ENCODE measurements around the gene FGF21.

Gene FGF21

GRCh38 chr19:48738557-48739403, 16.5 kb upstream of the FGF21 start:
- no peak overlapping the region for H3K27ac ChIP-seq (ENCODE audit: low read depth, low read length)
- peak overlapping the region; percentile 60 for H3K4me3 ChIP-seq (ENCODE audit: low read length)
- H3K27me3 ChIP-seq (ENCODE audit: control insufficient read depth, insufficient read depth, low read length), result no peaks in the 10 kb centered on the region
- H3K9ac ChIP-seq (ENCODE audit: low read length), result no peak overlapping the region
- H3K36me3 ChIP-seq (ENCODE audit: control insufficient read depth, insufficient read depth, low read length), result no peaks in the 10 kb centered on the region
- no peaks in the 10 kb centered on the region for H3K4me1 ChIP-seq (ENCODE audit: control insufficient read depth, insufficient read depth, low read length)

- H3K4me1 ChIP-seq (ENCODE audit: control insufficient read depth, insufficient read depth, low read length), result no peaks in the 10 kb centered on the region
- no peaks in the 10 kb centered on the region for H3K36me3 ChIP-seq (ENCODE audit: control insufficient read depth, insufficient read depth, low read length)
- H3K27ac ChIP-seq (ENCODE audit: low read depth, low read length), result peak overlapping the region; percentile 8
- H3K4me3 ChIP-seq (ENCODE audit: low read length), result peak overlapping the region; percentile 60
- H3K9ac ChIP-seq (ENCODE audit: low read length), result no peak overlapping the region
- no peaks in the 10 kb centered on the region for H3K27me3 ChIP-seq (ENCODE audit: control insufficient read depth, insufficient read depth, low read length)
These were observed 15.7 kb upstream of the FGF21 start for GRCh38 chr19:48739404-48740163.

DNA sequence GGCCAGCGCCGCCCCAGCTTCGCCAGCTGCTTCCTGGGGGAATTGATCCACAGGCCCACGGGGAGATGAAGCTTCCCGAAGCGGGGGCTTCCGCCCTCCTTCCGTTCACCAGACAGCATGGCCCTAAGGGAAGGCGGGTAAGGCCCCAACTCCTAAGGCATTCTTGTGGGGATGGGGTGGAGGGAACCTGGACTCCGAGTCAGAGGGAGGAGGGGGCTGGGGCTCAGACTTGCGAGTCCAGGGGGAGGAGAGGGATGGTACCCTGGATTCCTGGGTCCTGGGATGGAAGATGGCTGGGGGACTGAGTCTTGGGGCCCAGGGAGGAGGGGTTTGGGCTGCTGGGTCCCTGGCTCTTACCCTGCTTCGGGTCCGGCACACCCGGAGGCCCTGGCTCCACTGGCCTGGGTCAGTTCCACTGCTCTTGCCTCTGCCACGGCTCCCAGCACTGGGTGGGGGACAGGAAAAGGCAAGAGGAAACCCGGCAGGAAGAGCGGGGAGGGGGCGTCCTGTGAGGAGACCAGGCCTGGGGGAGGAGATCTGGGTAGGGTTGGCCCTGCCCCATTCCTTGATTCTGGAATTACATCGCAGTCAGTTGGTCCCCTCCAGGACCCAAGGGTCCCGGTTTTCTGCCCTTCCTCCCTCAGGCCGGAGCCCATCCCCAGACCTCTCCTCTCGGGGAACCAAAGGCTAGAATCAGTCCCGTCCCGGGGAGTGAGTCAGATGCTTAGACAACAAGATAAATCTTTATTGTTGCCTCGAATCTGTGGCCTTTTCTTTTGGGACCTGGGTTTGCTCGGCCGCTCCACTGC, 15.0 kb upstream of the FGF21 start, which contains the start of gene RASIP1:
RASIP1 (minus strand) TSS at position 447 of the 809 bp plus-strand sequence; CDS start at position 119, 328 bp downstream.
- H3K4me1 ChIP-seq (ENCODE audit: control insufficient read depth, insufficient read depth, low read length), result no peaks in the 10 kb centered on the region
- no peaks in the 10 kb centered on the region for H3K27me3 ChIP-seq (ENCODE audit: control insufficient read depth, insufficient read depth, low read length)
- H3K9ac ChIP-seq (ENCODE audit: low read length), result no peak within 1 kb of the TSS
- H3K4me3 ChIP-seq (ENCODE audit: low read length), result peak within 1 kb of the TSS; percentile 60
- no peaks in the 10 kb centered on the region for H3K36me3 ChIP-seq (ENCODE audit: control insufficient read depth, insufficient read depth, low read length)
- H3K27ac ChIP-seq (ENCODE audit: low read depth, low read length), result peak within 1 kb of the TSS; percentile 8

DNA sequence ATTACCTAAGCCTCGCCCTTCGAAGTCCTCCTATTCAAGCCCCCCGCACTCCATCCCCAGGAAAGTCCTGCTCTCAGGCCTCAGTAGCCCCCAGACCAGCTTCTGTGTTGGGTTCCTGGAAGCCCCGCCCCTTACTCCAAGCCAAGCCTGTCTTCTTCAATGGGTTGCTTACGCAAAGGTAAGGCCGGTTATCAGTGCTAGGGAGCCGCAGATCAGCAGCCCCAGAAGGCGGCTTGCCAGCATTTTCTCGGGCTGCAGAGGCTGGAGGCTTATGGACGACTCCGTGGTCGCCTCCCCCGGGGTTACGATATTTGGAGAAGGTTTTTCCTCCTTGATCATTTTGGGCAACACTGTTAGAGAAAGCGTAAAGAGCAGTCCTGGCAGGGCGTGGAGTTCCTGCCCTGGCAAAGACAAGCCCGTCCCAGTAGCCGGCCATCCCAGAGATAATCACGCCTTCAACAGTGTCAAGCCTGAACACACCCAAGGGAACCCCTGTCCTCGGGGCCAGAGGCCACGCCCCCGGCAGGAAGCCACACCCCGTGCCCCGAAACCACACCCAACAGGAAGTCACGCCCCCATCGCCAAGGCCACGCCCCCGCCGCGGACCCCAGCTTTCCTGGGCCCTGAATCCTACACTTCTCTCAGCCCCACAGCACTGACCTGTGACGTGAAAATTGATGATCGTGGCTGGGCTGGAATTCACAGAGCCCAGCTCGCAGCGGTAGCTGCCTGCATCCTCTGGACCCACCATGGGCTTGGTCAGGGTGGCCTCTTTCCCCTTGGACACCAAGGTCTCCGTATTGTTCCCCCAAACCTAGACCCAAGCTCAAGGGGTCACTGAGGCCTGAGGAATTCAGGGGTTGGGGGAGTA, 14.0 kb upstream of the FGF21 start:
- Histone ChIP-seq H3K4me1 (ENCODE audit: control insufficient read depth, insufficient read depth, low read length) (no peaks in the 10 kb centered on the region), H3K27me3 (ENCODE audit: control insufficient read depth, insufficient read depth, low read length) (peaks cover 1% of the 10 kb centered on the region), H3K9ac (ENCODE audit: low read length) (no peak overlapping the region), H3K27ac (ENCODE audit: low read depth, low read length) (no peak overlapping the region), H3K4me3 (ENCODE audit: low read length) (no peak overlapping the region), H3K36me3 (ENCODE audit: control insufficient read depth, insufficient read depth, low read length) (no peaks in the 10 kb centered on the region)

GRCh38 chr19:48742096-48742495, 13.2 kb upstream of the FGF21 start:
- Histone ChIP-seq H3K4me3 (ENCODE audit: low read length) (no peak overlapping the region), H3K27me3 (ENCODE audit: control insufficient read depth, insufficient read depth, low read length) (peaks cover 2% of the 10 kb centered on the region), H3K4me1 (ENCODE audit: control insufficient read depth, insufficient read depth, low read length) (no peaks in the 10 kb centered on the region), H3K27ac (ENCODE audit: low read depth, low read length) (no peak overlapping the region), H3K9ac (ENCODE audit: low read length) (no peak overlapping the region), H3K36me3 (ENCODE audit: control insufficient read depth, insufficient read depth, low read length) (no peaks in the 10 kb centered on the region)

DNA sequence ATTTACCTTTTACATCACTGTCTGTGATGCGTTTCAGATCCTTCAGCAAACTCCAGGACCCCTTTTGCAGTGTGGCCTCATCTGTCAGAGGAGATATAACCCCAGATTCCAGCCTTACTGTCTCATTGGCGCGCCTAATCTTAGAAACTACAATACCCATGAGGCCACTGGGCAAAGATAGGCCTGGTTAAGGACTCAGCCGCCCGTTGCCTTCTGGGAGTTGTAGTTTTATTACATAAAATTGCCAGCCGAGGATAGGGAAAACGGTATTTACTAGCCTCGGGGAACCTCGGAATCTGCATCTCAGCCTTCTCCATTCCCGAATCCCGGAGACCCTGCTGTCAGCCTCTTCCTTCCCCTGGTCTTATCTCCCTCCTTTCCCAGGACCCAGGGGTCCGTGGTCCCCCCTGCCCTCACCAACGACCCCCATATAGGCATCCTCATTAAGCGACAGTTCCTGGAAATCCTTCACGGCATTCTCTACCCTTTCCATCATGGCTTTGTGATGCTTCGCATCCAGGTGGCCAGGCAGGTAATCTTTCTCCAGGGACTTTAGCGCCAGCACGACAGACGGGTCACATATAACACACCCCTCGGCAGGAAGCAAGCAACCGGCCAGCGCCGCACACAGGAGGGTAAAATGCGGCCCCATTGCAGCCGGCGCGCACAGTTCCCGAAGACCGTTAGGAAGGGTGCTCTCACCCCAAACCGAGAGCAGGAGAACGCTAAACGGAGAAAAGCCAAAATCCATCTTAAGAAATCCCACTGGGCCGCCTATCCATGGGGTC, 9.9 kb upstream of the FGF21 start:
- H3K36me3 ChIP-seq (ENCODE audit: control insufficient read depth, insufficient read depth, low read length), result no peaks in the 10 kb centered on the region
- no peak overlapping the region for H3K4me3 ChIP-seq (ENCODE audit: low read length)
- H3K9ac ChIP-seq (ENCODE audit: low read length), result no peak overlapping the region
- peaks cover 2% of the 10 kb centered on the region for H3K27me3 ChIP-seq (ENCODE audit: control insufficient read depth, insufficient read depth, low read length)
- no peaks in the 10 kb centered on the region for H3K4me1 ChIP-seq (ENCODE audit: control insufficient read depth, insufficient read depth, low read length)
- no peak overlapping the region for H3K27ac ChIP-seq (ENCODE audit: low read depth, low read length)

DNA sequence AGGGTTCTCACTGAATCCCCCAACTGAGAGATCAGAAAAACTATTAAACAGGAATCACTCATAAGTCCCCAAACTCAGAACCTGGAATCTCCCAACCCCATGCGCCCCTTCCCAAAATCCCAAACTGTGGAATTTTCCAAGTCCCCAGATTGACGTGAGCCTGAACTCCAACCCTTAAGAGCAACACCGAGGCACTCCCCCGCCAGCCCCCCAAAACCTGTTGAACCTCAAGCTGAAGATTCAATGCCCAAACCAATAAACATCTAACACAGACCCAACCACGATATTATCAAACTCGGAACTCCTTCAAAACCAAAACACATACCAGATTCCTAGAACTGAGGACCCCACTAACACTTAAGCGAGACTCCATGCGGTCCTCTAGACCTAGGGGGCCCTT, 9.2 kb upstream of the FGF21 start:
- Histone ChIP-seq H3K27ac (ENCODE audit: low read depth, low read length) (no peak overlapping the region), H3K4me1 (ENCODE audit: control insufficient read depth, insufficient read depth, low read length) (no peaks in the 10 kb centered on the region), H3K27me3 (ENCODE audit: control insufficient read depth, insufficient read depth, low read length) (peaks cover 7% of the 10 kb centered on the region), H3K36me3 (ENCODE audit: control insufficient read depth, insufficient read depth, low read length) (no peaks in the 10 kb centered on the region), H3K9ac (ENCODE audit: low read length) (no peak overlapping the region), H3K4me3 (ENCODE audit: low read length) (no peak overlapping the region)

DNA sequence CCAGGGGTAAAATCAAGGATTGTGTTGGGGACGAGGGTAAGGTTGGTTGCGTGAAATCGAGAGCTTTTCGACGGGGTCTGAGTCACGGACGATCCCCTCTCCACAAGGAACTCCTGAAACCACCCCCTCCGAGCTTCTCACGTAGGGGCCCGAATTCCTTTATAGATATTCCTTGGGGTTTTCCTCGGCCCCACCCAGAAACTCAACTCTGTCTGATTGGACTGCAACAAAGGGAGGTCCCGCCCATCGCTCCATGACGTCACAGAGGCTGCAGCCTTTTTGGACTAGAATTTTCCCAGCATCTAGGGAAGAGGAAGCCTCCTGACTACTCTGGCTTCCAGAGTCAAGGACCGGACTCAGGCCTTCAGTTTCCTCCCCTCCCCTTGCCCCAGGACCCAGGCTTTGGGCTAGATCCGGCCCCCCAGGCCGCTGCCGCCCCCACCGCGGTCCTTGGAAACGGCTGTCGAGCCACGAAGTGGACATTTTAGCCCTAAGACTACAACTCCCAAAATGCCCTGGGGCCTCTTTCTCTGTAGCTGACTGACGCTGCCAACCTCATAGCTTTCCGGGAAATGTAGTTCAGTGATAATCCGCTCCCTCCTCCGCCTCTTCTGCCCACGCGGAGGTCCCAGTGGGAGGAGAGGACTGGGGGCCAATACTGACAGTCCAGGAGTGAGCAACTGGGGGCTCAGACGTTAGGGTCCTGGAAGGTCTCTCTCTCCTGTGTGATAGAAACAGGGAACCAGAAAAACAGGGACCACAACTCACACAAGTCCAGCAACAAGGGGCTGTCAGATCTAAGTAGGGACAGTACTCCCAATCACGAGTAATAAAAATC, 8.4 kb upstream of the FGF21 start, which contains the start of gene IZUMO1:
IZUMO1 (minus strand) TSS at position 172 of the 838 bp plus-strand sequence. CDS start 1,050 bp downstream, outside the sequence.
- Histone ChIP-seq H3K36me3 (ENCODE audit: control insufficient read depth, insufficient read depth, low read length) (no peaks in the 10 kb centered on the region), H3K4me3 (ENCODE audit: low read length) (peak within 1 kb of the TSS; percentile 32), H3K27ac (ENCODE audit: low read depth, low read length) (no peak within 1 kb of the TSS), H3K4me1 (ENCODE audit: control insufficient read depth, insufficient read depth, low read length) (no peaks in the 10 kb centered on the region), H3K9ac (ENCODE audit: low read length) (no peak within 1 kb of the TSS), H3K27me3 (ENCODE audit: control insufficient read depth, insufficient read depth, low read length) (peaks cover 8% of the 10 kb centered on the region)

DNA sequence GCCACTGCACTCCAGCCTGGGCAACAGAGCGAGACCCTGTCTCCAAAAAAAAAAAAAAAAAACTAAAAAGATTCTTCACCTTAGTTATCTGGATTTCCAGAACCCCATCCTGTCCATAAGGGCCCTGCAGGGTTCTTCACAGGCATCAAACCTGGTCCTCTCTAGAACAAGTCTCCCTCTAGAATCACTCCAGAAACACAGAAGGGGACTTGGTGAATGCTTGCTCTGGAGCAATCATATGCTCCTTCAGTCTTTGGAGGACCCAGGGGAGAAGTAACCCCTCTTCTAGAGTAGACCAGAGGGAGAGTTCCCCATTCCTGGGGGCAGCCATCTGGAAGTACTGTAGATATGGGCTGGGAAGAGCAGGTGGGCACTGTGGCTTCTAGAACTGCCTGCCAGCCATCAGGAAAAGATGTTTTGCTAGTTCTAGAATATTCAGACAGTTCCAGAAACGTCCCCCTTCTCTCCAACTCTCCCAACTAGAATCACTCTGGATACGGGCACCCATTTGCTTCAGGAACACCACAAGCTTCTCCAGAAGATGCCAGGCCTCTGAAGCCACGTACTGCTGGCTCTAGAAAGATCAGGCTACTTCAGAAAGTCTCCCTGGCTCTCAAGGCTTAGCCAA, 5.6 kb upstream of the FGF21 start:
- Histone ChIP-seq H3K9ac (ENCODE audit: low read length) (no peak overlapping the region), H3K27me3 (ENCODE audit: control insufficient read depth, insufficient read depth, low read length) (peaks cover 12% of the 10 kb centered on the region), H3K4me3 (ENCODE audit: low read length) (no peak overlapping the region), H3K4me1 (ENCODE audit: control insufficient read depth, insufficient read depth, low read length) (no peaks in the 10 kb centered on the region), H3K27ac (ENCODE audit: low read depth, low read length) (no peak overlapping the region), H3K36me3 (ENCODE audit: control insufficient read depth, insufficient read depth, low read length) (no peaks in the 10 kb centered on the region)

DNA sequence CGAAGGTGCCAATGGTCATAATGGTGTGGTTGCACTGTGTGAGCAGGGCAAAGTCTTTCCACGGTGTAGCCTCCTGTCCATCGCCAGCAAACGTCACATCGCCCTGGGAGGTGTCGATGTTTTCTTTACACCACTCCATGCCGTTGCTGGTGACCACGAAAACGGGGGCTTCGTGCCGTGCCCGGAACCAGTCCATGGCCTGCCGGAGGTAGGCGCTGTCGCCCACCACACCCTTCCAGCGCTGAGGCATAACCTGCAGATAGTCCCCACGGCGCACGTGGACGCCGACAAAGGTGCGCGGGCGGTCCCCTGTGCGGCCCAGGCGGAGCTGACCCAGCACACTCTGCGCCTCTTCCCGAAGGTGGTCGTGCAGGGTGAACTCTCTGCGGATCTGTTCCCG, 5.0 kb upstream of the FGF21 start:
- no peaks in the 10 kb centered on the region for H3K4me1 ChIP-seq (ENCODE audit: control insufficient read depth, insufficient read depth, low read length)
- peaks cover 12% of the 10 kb centered on the region for H3K27me3 ChIP-seq (ENCODE audit: control insufficient read depth, insufficient read depth, low read length)
- no peaks in the 10 kb centered on the region for H3K36me3 ChIP-seq (ENCODE audit: control insufficient read depth, insufficient read depth, low read length)
- H3K4me3 ChIP-seq (ENCODE audit: low read length), result no peak overlapping the region
- H3K9ac ChIP-seq (ENCODE audit: low read length), result no peak overlapping the region
- H3K27ac ChIP-seq (ENCODE audit: low read depth, low read length), result no peak overlapping the region
